Ammon's horn (tissue), 1 donor: ENCODE results near the gene MAP1S.

ENCODE experiments used
- DNase-seq: peaks from one replicate; pipeline ENCODE4 v3.0.0-alpha.2; 2016; ENCODE audit warnings: low spot score

The MAP1S gene

GRCh38 chr19:17718947-17719711, at the start of gene MAP1S:
MAP1S (plus strand) TSS chr19:17719480; CDS start chr19:17719503, 23 bp downstream.
- DNase-seq, result peak; percentile 50

- DNase-seq, result no peak
These were observed 47.4 kb upstream of the MAP1S start for GRCh38 chr19:17671906-17672305.

GRCh38 chr19:17673937-17674799, 45.1 kb upstream of the MAP1S start:
- DNase-seq, result peak; percentile 16

- no peak for DNase-seq
These were observed 43.0 kb upstream of the MAP1S start for GRCh38 chr19:17676295-17676694.

DNA sequence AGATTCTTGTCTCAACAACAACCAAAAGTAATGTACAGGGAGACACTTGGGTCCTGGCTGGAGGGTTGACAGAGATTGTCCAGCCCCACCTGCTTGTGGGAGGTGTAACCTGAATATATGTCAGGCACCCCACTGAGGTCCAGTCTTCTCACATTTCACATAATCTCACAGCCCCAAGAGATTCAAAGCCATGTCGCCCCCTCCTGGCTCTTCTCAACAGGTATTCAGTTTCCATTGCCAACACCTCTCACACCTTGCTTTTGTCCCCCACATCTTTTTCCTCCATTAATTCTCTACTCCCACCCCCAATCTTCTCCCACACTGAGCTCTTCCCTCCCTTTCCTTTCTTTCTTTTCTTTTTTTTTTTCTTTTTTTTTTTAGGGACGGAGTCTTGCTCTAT, 42.3 kb upstream of the MAP1S start:
- DNase-seq, result no peak

DNA sequence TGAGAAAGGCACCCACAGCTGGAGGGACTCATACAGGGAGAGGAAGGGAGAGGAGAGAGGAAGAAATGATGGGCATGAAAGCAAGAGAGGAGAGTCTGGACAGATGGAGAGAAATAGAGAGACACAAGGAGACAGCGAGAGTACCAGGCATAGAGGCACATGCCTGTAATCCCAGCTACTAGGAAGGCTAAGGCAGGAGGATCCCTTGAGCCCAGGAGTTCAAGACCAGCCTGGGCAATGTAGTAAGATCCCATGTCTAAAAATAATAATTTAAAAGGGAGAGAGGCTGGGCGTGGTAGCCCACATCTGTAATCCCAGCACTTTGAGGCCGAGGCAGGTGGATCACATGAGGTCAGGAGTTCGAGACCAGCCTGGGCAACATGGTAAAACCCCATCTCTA, 40.4 kb upstream of the MAP1S start:
- no peak for DNase-seq

DNA sequence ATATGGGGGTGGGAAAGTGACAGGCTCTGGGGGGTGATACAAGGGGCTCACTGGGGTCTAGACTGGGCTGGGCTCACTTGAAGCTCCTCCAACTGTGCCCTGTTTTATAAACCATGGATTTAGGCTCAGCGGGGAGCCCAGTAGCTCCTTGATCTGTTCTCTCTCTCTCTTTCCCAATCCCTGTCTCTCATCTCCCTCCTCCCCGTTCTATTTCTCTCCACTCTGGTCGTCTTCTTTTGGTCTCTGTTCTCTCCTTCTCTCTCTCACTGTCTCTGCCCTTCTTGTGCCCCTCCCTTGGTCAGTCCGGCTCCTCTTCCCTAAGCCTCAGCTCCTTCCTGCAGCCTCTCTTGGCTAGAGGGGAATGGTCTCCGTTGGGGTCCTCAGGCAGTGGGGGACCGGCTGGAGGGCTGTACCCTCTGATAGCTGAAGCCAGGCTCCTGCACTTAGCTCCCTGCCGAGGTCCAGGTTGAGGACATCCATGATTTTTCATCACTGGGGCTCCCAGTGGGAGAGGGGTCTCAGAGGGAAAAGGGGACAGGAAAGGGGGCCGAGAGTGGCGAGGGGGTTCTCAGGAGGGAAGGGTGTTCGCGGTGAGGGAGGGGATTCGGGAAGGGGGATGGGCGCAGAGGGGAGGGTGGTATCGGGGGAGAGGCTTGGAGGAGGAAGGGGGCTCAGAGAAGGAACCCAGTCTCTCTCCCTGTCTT, 39.6 kb upstream of the MAP1S start:
- DNase-seq, result no peak

- DNase-seq, result peak; percentile 41
These were observed 39.0 kb upstream of the MAP1S start for GRCh38 chr19:17680230-17680722.

- no peak for DNase-seq
These were observed 37.7 kb upstream of the MAP1S start for GRCh38 chr19:17681505-17682125.

DNA sequence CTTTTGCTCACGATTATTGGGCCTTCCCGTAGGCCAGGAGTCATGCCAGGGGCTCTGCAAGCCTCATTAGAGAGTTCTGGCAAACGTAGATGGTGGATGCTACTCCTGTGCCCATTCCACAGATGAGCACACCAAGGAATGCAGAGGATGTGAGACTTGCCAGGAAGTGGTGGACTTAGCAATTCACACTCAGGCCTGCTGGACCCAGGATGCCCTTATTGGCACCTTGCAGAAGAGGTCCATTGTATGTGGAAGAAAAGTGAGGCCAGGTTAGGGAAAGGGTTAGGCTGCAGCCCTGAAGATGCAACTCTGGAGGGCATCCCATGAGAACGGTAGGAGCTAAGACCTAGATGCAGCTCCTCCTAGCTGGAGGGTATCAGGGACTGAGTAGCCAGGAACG, 37.0 kb upstream of the MAP1S start:
- DNase-seq, result no peak

DNA sequence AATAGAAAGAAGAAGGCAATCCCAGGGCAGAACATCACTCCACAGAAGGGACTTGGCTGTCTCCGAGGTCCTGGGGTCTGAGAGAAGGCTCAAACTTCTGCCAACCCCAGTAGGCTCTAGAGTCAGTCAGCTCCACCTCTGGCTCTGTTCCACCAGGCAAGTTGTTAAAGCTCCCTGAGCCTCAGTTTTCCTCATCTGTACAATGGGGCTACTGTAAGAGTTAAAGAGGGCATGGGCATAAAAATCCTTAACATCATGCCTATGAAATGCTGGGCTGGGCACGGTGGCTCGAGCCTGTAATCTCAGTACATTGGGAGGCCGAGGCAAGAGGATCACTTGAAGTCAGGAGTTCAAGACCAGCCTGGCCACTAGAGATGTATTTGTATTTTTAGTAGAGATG, 36.2 kb upstream of the MAP1S start:
- DNase-seq, result no peak

GRCh38 chr19:17684256-17684655, 35.0 kb upstream of the MAP1S start:
- DNase-seq, result no peak

- no peak for DNase-seq
These were observed 33.7 kb upstream of the MAP1S start for GRCh38 chr19:17685451-17686022.

GRCh38 chr19:17686023-17686521, 33.2 kb upstream of the MAP1S start:
- peak; percentile 21 for DNase-seq

DNA sequence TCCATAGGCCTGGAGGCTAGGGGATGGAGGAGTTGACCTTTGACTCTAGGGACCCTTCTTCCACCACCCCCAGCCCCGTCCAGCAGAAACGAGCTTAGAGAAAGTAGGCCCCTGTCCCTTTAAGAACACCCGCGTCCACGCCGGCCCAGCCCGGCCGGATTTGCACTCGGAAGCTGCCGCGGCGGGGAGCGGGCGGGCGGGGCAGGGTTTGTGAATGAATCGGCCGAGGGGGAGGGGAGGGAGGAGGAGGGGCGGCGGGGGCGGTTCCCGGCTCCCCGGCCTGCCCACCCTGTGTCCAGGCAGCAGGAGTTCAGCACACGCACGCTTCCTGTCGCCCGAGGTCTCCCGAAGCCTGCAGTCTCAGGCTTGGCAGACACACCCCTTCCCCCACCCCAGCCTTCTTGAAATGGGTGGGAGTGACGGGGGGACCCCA, 32.7 kb upstream of the MAP1S start:
- no peak for DNase-seq

DNA sequence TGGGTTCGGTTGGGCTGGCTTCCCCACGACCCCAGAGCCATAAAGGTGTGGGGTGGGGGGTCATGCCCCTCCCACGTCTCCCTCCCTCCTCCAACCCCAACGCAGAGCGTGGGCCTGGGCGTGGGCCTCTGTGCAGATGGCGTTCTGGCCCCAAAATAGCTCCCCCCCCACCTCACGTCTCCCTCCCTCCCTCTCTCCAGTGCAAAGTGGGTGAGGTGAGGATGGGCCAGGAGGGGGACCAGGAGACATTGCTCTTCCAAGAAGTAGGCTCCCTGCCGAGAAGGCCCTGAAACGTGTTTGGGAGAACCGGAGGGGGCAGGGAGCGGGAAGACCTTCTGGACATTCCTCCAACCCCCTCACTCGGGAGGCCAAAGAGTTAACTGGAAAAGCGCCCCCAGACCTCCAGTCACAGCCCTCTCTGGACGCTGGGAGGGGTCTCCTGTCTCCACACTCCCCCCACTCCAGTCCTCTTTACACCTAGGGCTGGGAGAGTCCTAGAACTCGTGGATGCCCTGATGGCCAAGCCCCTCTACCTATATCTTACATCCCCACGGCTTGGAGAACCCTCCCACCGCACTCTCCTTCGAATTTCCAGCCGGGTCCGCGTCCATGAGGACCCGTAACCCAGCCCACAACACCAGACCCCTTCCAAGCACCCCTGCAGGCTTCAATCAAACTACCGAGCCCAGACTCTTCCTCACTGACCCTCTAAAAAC, 32.0 kb upstream of the MAP1S start:
- DNase-seq, result no peak

- peak; percentile 66 for DNase-seq
These were observed 31.2 kb upstream of the MAP1S start, which contains the start of gene UNC13A for GRCh38 chr19:17687857-17688784. UNC13A (minus strand) TSS chr19:17688354; CDS start chr19:17688199, 155 bp downstream.

- no peak for DNase-seq
These were observed 30.3 kb upstream of the MAP1S start for GRCh38 chr19:17688853-17689595.

DNA sequence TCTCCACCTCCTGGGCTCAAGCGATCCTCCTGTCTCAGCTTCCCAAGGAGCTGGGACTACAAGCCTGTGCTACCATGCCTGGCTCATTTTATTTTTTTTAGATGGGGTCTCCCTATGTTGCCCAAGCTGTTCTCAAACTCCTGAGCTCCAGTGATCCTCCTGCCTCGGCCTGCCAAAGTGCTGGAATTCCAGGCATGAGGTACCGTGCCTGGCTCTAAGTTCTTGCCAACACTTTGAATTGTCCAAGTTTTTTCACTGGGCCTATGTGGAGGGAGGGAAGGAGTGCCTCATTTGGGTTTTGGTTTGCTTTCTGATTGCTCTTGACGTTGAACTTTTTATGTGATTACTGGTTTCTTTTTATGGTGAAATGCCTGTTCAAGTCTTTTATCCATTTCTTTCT, 26.7 kb upstream of the MAP1S start:
- DNase-seq, result no peak
